HG03108 (cell line): ENCODE results near the gene BLOC1S5.
"Not testable (repeated sequence)": the region's sequence is repeated elsewhere in the genome, so short reads cannot be mapped to it uniquely, and the experiment has no call there.

Experiments used
- ATAC-seq: cut with Tn5 transposase; IDR thresholded peaks from one replicate; pipeline ENCODE4 v1.9.1; 2021; ENCODE audit warnings: moderate library complexity; ENCODE audit not compliant: unreplicated experiment

Gene BLOC1S5

GRCh38 chr6:7996538-7997111, 67.6 kb downstream of the BLOC1S5 start:
- no peak for ATAC-seq

GRCh38 chr6:7993952-7994351, 70.2 kb downstream of the BLOC1S5 start:
- no peak for ATAC-seq

- ATAC-seq = no peak
Observed at GRCh38 chr6:7993399-7993798, 70.8 kb downstream of the BLOC1S5 start.

GRCh38 chr6:7992002-7992815, 72.0 kb downstream of the BLOC1S5 start:
- ATAC-seq = peak; percentile 80

- peak; percentile 14 for ATAC-seq
Observed at GRCh38 chr6:7991536-7991935, 72.7 kb downstream of the BLOC1S5 start.

- no peak for ATAC-seq
Observed at GRCh38 chr6:7986219-7986618, 78.0 kb downstream of the BLOC1S5 start.

- not testable (repeated sequence) for ATAC-seq
Observed at GRCh38 chr6:7983967-7984366, 80.2 kb downstream of the BLOC1S5 start.

- ATAC-seq = no peak
Observed at GRCh38 chr6:7979831-7980230, 84.4 kb downstream of the BLOC1S5 start.

GRCh38 chr6:7978736-7979135, 85.5 kb downstream of the BLOC1S5 start:
- ATAC-seq = no peak

- ATAC-seq = no peak
Observed at GRCh38 chr6:7976485-7977056, 87.6 kb downstream of the BLOC1S5 start.

- no peak for ATAC-seq
Observed at GRCh38 chr6:7975764-7976146, 88.4 kb downstream of the BLOC1S5 start.

- ATAC-seq = peak; percentile 51
Observed at GRCh38 chr6:7974938-7975763, 89.0 kb downstream of the BLOC1S5 start.

- ATAC-seq = no peak
Observed at GRCh38 chr6:7974565-7974937, 89.6 kb downstream of the BLOC1S5 start.

GRCh38 chr6:7973584-7973983, 90.6 kb downstream of the BLOC1S5 start:
- no peak for ATAC-seq

- ATAC-seq = no peak
Observed at GRCh38 chr6:7971499-7971898, 92.7 kb downstream of the BLOC1S5 start.

GRCh38 chr6:7970616-7971015, 93.6 kb downstream of the BLOC1S5 start:
- ATAC-seq = no peak
